ENCODE data around the gene MEGF6. TPM values are rescaled to one million over a fixed set of nuclear protein-coding genes. Genes with fewer than 3 reads are reported as not detected.

MEGF6 gene
- total RNA-seq, 2 donors from 2014 or later = 83.0 to 103 TPM

GRCh38 chr1:3568815-3569435 is 42.4 kb downstream of the MEGF6 start:
- Histone ChIP-seq H3K9ac (ENCODE audit: extremely low read depth, low read length, poor library complexity, severe bottlenecking) (no peak overlapping the region), H3K4me3 (ENCODE audit: low read length) (no peak overlapping the region), H3K36me3 (ENCODE audit: control insufficient read depth, insufficient read depth, low read length) (no peaks in the 10 kb centered on the region), H3K27ac (ENCODE audit: low read depth, low read length) (no peak overlapping the region), H3K9me3 (ENCODE audit: control insufficient read depth, low read length) (no peaks in the 10 kb centered on the region), H3K27me3 (ENCODE audit: control insufficient read depth, insufficient read depth, low read length, poor library complexity, severe bottlenecking) (no peaks in the 10 kb centered on the region), H3K4me1 (ENCODE audit: control insufficient read depth, insufficient read depth, low read length) (no peaks in the 10 kb centered on the region)
- no peaks in the 10 kb centered on the region for H3K27me3 Mint-ChIP-seq (ENCODE audit: insufficient read depth)
- H3K4me1 Mint-ChIP-seq = no peaks in the 10 kb centered on the region
- 88 to 90% methylated on average over 2 to 13 of the region's 13 CpGs for whole genome bisulfite sequencing, 2 experiments (ENCODE audit: insufficient coverage in 1 of 2, insufficient read length in 1 of 2)
- H3K36me3 Mint-ChIP-seq (ENCODE audit: low read depth) = no peaks in the 10 kb centered on the region
- H3K27ac Mint-ChIP-seq = no peak overlapping the region
- TF ChIP-seq, protein P1, sequence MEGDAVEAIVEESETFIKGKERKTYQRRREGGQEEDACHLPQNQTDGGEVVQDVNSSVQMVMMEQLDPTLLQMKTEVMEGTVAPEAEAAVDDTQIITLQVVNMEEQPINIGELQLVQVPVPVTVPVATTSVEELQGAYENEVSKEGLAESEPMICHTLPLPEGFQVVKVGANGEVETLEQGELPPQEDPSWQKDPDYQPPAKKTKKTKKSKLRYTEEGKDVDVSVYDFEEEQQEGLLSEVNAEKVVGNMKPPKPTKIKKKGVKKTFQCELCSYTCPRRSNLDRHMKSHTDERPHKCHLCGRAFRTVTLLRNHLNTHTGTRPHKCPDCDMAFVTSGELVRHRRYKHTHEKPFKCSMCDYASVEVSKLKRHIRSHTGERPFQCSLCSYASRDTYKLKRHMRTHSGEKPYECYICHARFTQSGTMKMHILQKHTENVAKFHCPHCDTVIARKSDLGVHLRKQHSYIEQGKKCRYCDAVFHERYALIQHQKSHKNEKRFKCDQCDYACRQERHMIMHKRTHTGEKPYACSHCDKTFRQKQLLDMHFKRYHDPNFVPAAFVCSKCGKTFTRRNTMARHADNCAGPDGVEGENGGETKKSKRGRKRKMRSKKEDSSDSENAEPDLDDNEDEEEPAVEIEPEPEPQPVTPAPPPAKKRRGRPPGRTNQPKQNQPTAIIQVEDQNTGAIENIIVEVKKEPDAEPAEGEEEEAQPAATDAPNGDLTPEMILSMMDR (conservative IDR thresholded peaks at IDR 0.05) = no peak
- H3K9me3 Mint-ChIP-seq = no peaks in the 10 kb centered on the region
- DNase-seq = no peak
- H3K4me3 Mint-ChIP-seq = no peak overlapping the region

DNA sequence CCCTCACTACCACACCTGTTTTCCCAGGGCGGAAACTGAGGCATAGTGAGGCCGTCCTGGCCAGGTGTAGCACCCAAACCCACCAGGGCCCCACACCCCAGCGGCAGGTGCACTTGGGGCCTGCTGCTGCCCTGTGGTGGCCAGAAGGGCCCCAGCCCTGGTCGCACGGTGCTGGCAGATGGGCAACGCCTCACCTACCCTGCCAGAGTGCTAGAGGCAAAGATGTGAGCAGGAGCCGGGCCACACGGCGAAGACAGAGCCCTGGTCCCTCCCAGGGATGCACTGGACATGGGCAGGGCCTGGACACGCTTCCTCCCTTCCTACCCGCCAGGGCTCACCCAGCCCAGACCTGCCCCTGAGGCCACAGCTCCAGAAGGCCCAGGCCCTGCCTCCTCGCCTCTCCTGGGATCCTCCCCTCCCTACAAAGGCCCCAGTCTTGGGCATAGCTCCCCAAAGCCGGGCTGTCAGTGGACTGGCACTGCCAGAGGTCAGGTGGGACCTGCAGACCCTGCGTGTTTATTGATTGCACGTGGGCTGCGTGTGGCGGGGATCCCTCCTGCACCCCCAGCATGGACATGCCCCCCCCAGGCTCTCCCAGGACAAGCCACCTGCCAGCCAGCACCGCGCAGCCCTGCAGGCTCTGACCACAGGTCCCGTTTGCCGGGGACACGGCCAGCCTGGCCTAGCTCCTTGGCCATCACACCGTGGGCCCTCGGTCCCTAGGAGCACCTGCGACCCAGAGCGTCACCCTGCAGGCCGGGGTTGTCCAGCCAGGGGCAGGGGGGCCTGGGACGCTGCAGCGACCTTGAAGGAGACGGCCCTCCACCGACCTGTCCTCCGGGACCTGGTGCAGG is 44.1 kb downstream of the MEGF6 start:
- no peak overlapping the region for H3K9ac ChIP-seq (ENCODE audit: extremely low read depth, low read length, poor library complexity, severe bottlenecking)
- WGBS, 2 experiments (ENCODE audit: insufficient coverage in 1 of 2, insufficient read length in 1 of 2) = 91 to 95% methylated on average over 26 to 32 of the region's 32 CpGs
- H3K4me1 ChIP-seq (ENCODE audit: control insufficient read depth, insufficient read depth, low read length) = no peaks in the 10 kb centered on the region
- H3K4me1 Mint-ChIP-seq = no peaks in the 10 kb centered on the region
- no peaks in the 10 kb centered on the region for H3K27me3 ChIP-seq (ENCODE audit: control insufficient read depth, insufficient read depth, low read length, poor library complexity, severe bottlenecking)
- no peaks in the 10 kb centered on the region for H3K36me3 ChIP-seq (ENCODE audit: control insufficient read depth, insufficient read depth, low read length)
- H3K4me3 ChIP-seq (ENCODE audit: low read length) = no peak overlapping the region
- no peak overlapping the region for H3K27ac Mint-ChIP-seq
- no peaks in the 10 kb centered on the region for H3K27me3 Mint-ChIP-seq (ENCODE audit: insufficient read depth)
- H3K36me3 Mint-ChIP-seq (ENCODE audit: low read depth) = no peaks in the 10 kb centered on the region
- no peaks in the 10 kb centered on the region for H3K9me3 ChIP-seq (ENCODE audit: control insufficient read depth, low read length)
- H3K27ac ChIP-seq (ENCODE audit: low read depth, low read length) = no peak overlapping the region
- H3K9me3 Mint-ChIP-seq = no peaks in the 10 kb centered on the region
- no peak overlapping the region for H3K4me3 Mint-ChIP-seq
- no peak for DNase-seq
- TF ChIP-seq, protein P1 (conservative IDR thresholded peaks at IDR 0.05) = no peak

- Histone ChIP-seq H3K4me3 (ENCODE audit: low read length) (no peak overlapping the region), H3K9me3 (ENCODE audit: control insufficient read depth, low read length) (no peaks in the 10 kb centered on the region), H3K4me1 (ENCODE audit: control insufficient read depth, insufficient read depth, low read length) (no peaks in the 10 kb centered on the region), H3K27me3 (ENCODE audit: control insufficient read depth, insufficient read depth, low read length, poor library complexity, severe bottlenecking) (no peaks in the 10 kb centered on the region), H3K9ac (ENCODE audit: extremely low read depth, low read length, poor library complexity, severe bottlenecking) (no peak overlapping the region), H3K36me3 (ENCODE audit: control insufficient read depth, insufficient read depth, low read length) (no peaks in the 10 kb centered on the region), H3K27ac (ENCODE audit: low read depth, low read length) (no peak overlapping the region)
- TF ChIP-seq, protein P1 (conservative IDR thresholded peaks at IDR 0.05) = no peak
- H3K4me1 Mint-ChIP-seq = no peaks in the 10 kb centered on the region
- no peak overlapping the region for H3K27ac Mint-ChIP-seq
- 93 to 94% methylated on average over 14 to 27 of the region's 27 CpGs for WGBS, 2 experiments (ENCODE audit: insufficient coverage in 1 of 2, insufficient read length in 1 of 2)
- no peaks in the 10 kb centered on the region for H3K36me3 Mint-ChIP-seq (ENCODE audit: low read depth)
- no peak overlapping the region for H3K4me3 Mint-ChIP-seq
- DNase-seq = no peak
- H3K9me3 Mint-ChIP-seq = no peaks in the 10 kb centered on the region
- H3K27me3 Mint-ChIP-seq (ENCODE audit: insufficient read depth) = no peaks in the 10 kb centered on the region
These were observed 45.1 kb downstream of the MEGF6 start for GRCh38 chr1:3566003-3566885.
